HepG2 (cell line): ENCODE data around the gene ABCB8. TPM values are rescaled to one million over a fixed set of nuclear protein-coding genes. Genes with fewer than 3 reads are reported as not detected.

Experiments
- CHD4 ChIP-seq: fragments of 200-600 bp; sonication (generic); IDR thresholded peaks from 2 replicates; pipeline ENCODE4 v1.7.0; 2017; ENCODE audit warnings: mild to moderate bottlenecking, low read length, borderline replicate concordance
- polyA plus RNA-seq, 8 experiments: library from polyadenylated mRNA; depleted of rRNA in 3 of 8; stranded (reverse) in 7 of 8; unstranded in 1 of 8; fragments of >200 nt; fragmentation: Illumina TruSeq in 4 of 8; extraction: Trizol in 4 of 8; gene quantifications; 2 replicates each; pipeline versions ENCODE4 v1.2.1 to v1.2.3, GENCODE V29; 2011 to 2016; ENCODE audit warnings: low read depth in 4 of 8, missing spikeins in 1 of 8, mixed read lengths in 1 of 8; ENCODE audit not compliant: insufficient read depth in 1 of 8
- total RNA-seq, 5 experiments: library from RNA; depleted of rRNA; stranded (reverse); fragments of >200 nt; fragmentation: Illumina TruSeq; extraction: Trizol; gene quantifications; 2 replicates each; pipeline ENCODE4 v1.2.3, GENCODE V29; 2016; ENCODE audit warnings: low read depth in 1 of 5
- TF ChIP-seq, protein P1 (sequence below), 2 experiments: fragments of 450-650 bp in 1 of 2; sonication (generic) in 1 of 2; formaldehyde crosslinking in 1 of 2; IDR thresholded peaks; 2 replicates each; pipeline versions ENCODE4 v1.6.1 to v1.8.0; 2016 to 2022; ENCODE audit warnings: antibody characterized with exemption in 1 of 2, mild to moderate bottlenecking in 1 of 2, missing genetic modification reagents in 1 of 2
- TF ChIP-seq, protein P2 (sequence below): sonication (generic); formaldehyde crosslinking; IDR thresholded peaks from 2 replicates; pipeline ENCODE4 v1.4.0; 2020; ENCODE audit warnings: low read depth, missing genetic modification reagents
- TF ChIP-seq, protein P3 (sequence below): sonication (generic); formaldehyde crosslinking; conservative IDR thresholded peaks from 2 replicates; pipeline ENCODE4 v1.4.0; 2020; ENCODE audit warnings: mild to moderate bottlenecking, missing genetic modification reagents, moderate library complexity

Gene ABCB8
- total and polyA plus RNA-seq, 2 of the 13 experiments (the other 11 are each of a cell fraction or from before 2014, with no cell fraction given) = 6.6 to 16.7 TPM

GRCh38 chr7:151083071-151083823, 55.0 kb downstream of the ABCB8 start, which contains the start of gene TMUB1 (continued):
- TF ChIP-seq, protein P1, sequence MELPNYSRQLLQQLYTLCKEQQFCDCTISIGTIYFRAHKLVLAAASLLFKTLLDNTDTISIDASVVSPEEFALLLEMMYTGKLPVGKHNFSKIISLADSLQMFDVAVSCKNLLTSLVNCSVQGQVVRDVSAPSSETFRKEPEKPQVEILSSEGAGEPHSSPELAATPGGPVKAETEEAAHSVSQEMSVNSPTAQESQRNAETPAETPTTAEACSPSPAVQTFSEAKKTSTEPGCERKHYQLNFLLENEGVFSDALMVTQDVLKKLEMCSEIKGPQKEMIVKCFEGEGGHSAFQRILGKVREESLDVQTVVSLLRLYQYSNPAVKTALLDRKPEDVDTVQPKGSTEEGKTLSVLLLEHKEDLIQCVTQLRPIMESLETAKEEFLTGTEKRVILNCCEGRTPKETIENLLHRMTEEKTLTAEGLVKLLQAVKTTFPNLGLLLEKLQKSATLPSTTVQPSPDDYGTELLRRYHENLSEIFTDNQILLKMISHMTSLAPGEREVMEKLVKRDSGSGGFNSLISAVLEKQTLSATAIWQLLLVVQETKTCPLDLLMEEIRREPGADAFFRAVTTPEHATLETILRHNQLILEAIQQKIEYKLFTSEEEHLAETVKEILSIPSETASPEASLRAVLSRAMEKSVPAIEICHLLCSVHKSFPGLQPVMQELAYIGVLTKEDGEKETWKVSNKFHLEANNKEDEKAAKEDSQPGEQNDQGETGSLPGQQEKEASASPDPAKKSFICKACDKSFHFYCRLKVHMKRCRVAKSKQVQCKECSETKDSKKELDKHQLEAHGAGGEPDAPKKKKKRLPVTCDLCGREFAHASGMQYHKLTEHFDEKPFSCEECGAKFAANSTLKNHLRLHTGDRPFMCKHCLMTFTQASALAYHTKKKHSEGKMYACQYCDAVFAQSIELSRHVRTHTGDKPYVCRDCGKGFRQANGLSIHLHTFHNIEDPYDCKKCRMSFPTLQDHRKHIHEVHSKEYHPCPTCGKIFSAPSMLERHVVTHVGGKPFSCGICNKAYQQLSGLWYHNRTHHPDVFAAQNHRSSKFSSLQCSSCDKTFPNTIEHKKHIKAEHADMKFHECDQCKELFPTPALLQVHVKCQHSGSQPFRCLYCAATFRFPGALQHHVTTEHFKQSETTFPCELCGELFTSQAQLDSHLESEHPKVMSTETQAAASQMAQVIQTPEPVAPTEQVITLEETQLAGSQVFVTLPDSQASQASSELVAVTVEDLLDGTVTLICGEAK (IDR thresholded peaks at IDR 0.05) = no peak
- TF ChIP-seq, protein P1 (CRISPR knock-in tag; IDR thresholded peaks at IDR 0.05) = no peak
- TF ChIP-seq, protein P2, sequence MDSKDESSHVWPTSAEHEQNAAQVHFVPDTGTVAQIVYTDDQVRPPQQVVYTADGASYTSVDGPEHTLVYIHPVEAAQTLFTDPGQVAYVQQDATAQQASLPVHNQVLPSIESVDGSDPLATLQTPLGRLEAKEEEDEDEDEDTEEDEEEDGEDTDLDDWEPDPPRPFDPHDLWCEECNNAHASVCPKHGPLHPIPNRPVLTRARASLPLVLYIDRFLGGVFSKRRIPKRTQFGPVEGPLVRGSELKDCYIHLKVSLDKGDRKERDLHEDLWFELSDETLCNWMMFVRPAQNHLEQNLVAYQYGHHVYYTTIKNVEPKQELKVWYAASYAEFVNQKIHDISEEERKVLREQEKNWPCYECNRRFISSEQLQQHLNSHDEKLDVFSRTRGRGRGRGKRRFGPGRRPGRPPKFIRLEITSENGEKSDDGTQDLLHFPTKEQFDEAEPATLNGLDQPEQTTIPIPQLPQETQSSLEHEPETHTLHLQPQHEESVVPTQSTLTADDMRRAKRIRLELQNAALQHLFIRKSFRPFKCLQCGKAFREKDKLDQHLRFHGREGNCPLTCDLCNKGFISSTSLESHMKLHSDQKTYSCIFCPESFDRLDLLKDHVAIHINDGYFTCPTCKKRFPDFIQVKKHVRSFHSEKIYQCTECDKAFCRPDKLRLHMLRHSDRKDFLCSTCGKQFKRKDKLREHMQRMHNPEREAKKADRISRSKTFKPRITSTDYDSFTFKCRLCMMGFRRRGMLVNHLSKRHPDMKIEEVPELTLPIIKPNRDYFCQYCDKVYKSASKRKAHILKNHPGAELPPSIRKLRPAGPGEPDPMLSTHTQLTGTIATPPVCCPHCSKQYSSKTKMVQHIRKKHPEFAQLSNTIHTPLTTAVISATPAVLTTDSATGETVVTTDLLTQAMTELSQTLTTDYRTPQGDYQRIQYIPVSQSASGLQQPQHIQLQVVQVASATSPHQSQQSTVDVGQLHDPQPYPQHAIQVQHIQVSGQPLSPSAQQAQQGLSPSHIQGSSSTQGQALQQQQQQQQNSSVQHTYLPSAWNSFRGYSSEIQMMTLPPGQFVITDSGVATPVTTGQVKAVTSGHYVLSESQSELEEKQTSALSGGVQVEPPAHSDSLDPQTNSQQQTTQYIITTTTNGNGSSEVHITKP (CRISPR knock-in tag) = no peak
- TF ChIP-seq CHD4 = no peak
- TF ChIP-seq, protein P3, sequence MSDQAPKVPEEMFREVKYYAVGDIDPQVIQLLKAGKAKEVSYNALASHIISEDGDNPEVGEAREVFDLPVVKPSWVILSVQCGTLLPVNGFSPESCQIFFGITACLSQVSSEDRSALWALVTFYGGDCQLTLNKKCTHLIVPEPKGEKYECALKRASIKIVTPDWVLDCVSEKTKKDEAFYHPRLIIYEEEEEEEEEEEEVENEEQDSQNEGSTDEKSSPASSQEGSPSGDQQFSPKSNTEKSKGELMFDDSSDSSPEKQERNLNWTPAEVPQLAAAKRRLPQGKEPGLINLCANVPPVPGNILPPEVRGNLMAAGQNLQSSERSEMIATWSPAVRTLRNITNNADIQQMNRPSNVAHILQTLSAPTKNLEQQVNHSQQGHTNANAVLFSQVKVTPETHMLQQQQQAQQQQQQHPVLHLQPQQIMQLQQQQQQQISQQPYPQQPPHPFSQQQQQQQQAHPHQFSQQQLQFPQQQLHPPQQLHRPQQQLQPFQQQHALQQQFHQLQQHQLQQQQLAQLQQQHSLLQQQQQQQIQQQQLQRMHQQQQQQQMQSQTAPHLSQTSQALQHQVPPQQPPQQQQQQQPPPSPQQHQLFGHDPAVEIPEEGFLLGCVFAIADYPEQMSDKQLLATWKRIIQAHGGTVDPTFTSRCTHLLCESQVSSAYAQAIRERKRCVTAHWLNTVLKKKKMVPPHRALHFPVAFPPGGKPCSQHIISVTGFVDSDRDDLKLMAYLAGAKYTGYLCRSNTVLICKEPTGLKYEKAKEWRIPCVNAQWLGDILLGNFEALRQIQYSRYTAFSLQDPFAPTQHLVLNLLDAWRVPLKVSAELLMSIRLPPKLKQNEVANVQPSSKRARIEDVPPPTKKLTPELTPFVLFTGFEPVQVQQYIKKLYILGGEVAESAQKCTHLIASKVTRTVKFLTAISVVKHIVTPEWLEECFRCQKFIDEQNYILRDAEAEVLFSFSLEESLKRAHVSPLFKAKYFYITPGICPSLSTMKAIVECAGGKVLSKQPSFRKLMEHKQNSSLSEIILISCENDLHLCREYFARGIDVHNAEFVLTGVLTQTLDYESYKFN = no peak; the same call in 1 of the 2 replicates
